ENCODE results near the gene P2RX7. TPM values are rescaled to one million over a fixed set of nuclear protein-coding genes. Genes with fewer than 3 reads are reported as not detected.
"Not testable (repeated sequence)": the region's sequence is repeated elsewhere in the genome, so short reads cannot be mapped to it uniquely, and the experiment has no call there.

P2RX7 gene
- polyA plus RNA-seq, 5 donors: 1.5 to 2.4 (median 1.6) TPM

GRCh38 chr12:121170151-121170550 lies 37.5 kb downstream of the P2RX7 start:
- DNase-seq: no peak

- no peak for DNase-seq
Measured at GRCh38 chr12:121170611-121171260, 38.1 kb downstream of the P2RX7 start.

GRCh38 chr12:121172145-121172544 lies 39.5 kb downstream of the P2RX7 start:
- no peak for DNase-seq

- no peak for DNase-seq
Measured at GRCh38 chr12:121175383-121176119, 42.9 kb downstream of the P2RX7 start.

GRCh38 chr12:121176826-121177529 lies 44.3 kb downstream of the P2RX7 start:
- no peak for DNase-seq

- DNase-seq: no peak
Measured at GRCh38 chr12:121181181-121181580, 48.5 kb downstream of the P2RX7 start.

GRCh38 chr12:121182222-121182893 lies 49.7 kb downstream of the P2RX7 start:
- DNase-seq: no peak

- DNase-seq: no peak
Measured at GRCh38 chr12:121184425-121184824, 51.7 kb downstream of the P2RX7 start.

- no peak for DNase-seq
Measured at GRCh38 chr12:121184984-121185889, 52.6 kb downstream of the P2RX7 start.

GRCh38 chr12:121186826-121187225 lies 54.1 kb downstream of the P2RX7 start:
- DNase-seq: no peak

- DNase-seq: no peak
Measured at GRCh38 chr12:121187501-121187900, 54.8 kb downstream of the P2RX7 start.

GRCh38 chr12:121188227-121188626 lies 55.6 kb downstream of the P2RX7 start:
- no peak for DNase-seq

GRCh38 chr12:121189131-121189530 lies 56.5 kb downstream of the P2RX7 start:
- no peak for DNase-seq

GRCh38 chr12:121189619-121190155 lies 57.0 kb downstream of the P2RX7 start:
- no peak for DNase-seq

GRCh38 chr12:121190523-121191031 lies 57.9 kb downstream of the P2RX7 start:
- DNase-seq: no peak

GRCh38 chr12:121191151-121191550 lies 58.5 kb downstream of the P2RX7 start:
- no peak for DNase-seq

- no peak for DNase-seq
Measured at GRCh38 chr12:121196902-121197301, 64.2 kb downstream of the P2RX7 start.

GRCh38 chr12:121198949-121199348 lies 66.3 kb downstream of the P2RX7 start:
- no peak for DNase-seq

GRCh38 chr12:121201140-121201539 lies 68.5 kb downstream of the P2RX7 start:
- DNase-seq: not testable (repeated sequence)
